Activated T-cell treated with anti-CD3 and anti-CD28 coated beads, Interleukin-2, amount 50 U/mL, for 4 hours (primary cell): ENCODE results near the gene RFX8. TPM values are rescaled to one million over a fixed set of nuclear protein-coding genes. Genes with fewer than 3 reads are reported as not detected.
A peak's percentile ranks its signal among the peaks of the same experiment; 100 is the strongest.
"Not testable (repeated sequence)": the region's sequence is repeated elsewhere in the genome, so short reads cannot be mapped to it uniquely, and the experiment has no call there.

Experiments
- ATAC-seq, 2 donors: fragments of 200-7000 bp; cut with Tn5 transposase; one replicate each; pipeline ENCODE4 v1.10.0; 2021
- DNase-seq: peaks from one replicate; pipeline ENCODE4 v3.0.0-alpha.2; 2020
- H3K27me3 Mint-ChIP-seq: one replicate; pipeline ENCODE4 v1.8.0; 2021; ENCODE audit warnings: low read depth, mixed read lengths
- H3K36me3 Mint-ChIP-seq: one replicate; pipeline ENCODE4 v1.8.0; 2022; ENCODE audit warnings: mixed read lengths; ENCODE audit not compliant: insufficient read depth
- H3K4me1 Mint-ChIP-seq: one replicate; pipeline ENCODE4 v1.8.0; 2021; ENCODE audit warnings: low read depth, mixed read lengths
- H3K4me3 Mint-ChIP-seq: one replicate; pipeline ENCODE4 v1.8.0; 2021; ENCODE audit warnings: mild to moderate bottlenecking, moderate library complexity, mixed read lengths
- H3K9me3 Mint-ChIP-seq: one replicate; pipeline ENCODE4 v1.8.0; 2021; ENCODE audit warnings: mixed read lengths
- total RNA-seq, 3 donors: library from RNA; stranded (reverse); gene quantifications; one replicate each; pipeline ENCODE4 v1.2.1, GENCODE V29; 2021

The RFX8 gene
- total RNA-seq, 3 donors from 2014 or later, result not detected

DNA sequence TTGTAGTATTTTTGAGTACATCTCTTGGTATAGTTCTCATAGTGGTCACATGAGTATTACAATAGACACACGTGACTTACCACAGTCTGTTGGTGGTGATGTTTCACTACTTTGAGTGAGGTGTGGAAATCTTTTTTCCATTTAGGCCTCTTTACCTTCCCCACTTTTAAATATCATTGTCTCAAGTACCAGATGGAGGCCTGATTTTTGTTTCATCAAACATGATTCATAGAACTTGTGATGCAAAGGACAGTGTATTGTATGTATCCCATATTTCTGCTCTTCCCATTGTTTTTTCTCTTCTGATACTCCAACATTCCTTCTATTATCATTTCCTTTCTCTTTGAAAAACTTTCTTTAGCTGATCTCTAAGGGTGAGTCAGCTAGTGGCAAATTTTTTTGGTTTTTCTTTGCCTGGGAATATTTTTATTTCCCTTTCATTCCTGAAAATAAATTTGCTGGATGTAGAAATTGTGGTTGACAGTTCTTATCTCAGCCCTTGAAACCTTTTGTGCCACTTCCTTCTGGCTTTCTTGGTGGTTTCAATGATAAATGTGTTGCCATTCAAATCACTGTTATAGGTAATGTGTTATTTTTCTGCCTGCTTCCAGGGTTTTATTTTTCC, 32.8 kb downstream of the RFX8 start:
- no peaks in the 10 kb centered on the region for H3K36me3 Mint-ChIP-seq
- ATAC-seq (peak in 1 of 2 donors; percentile 61), DNase-seq (no peak)
- no peaks in the 10 kb centered on the region for H3K27me3 Mint-ChIP-seq
- no peak overlapping the region for H3K4me3 Mint-ChIP-seq
- H3K9me3 Mint-ChIP-seq, result peaks cover 9% of the 10 kb centered on the region
- H3K4me1 Mint-ChIP-seq, result peaks cover 19% of the 10 kb centered on the region

DNA sequence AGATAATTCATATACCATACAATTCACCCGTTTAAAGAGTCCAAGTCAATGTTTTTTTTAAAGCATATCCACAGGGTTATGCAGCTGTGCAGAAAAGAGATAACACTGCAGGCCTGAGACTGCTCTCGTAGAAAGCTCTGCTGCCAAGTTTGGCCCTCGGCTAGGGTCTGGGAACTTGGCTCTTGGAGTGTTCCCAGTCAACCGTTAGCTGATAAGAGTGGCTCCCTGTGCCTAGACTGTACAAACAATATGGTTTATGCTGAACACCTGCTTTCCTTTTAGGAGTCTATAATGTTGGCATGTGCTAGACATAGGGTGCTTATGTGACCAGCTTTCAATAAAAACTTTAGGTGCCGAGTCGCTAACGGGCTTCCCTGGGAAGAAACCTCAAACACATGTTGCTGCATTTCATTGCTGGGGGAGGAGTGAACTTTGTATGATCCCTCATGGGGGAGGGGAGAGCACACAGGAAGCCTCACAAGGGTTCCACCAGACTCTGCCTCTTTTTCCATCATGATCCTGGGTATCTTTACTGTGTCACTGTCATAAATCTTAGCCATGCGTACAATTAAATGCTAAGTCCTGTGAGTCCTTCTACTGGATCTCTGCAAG, 34.7 kb downstream of the RFX8 start:
- H3K36me3 Mint-ChIP-seq, result no peaks in the 10 kb centered on the region
- ATAC-seq (no peak), DNase-seq (no peak)
- peaks cover 8% of the 10 kb centered on the region for H3K9me3 Mint-ChIP-seq
- H3K27me3 Mint-ChIP-seq, result no peaks in the 10 kb centered on the region
- H3K4me1 Mint-ChIP-seq, result peaks cover 12% of the 10 kb centered on the region
- H3K4me3 Mint-ChIP-seq, result no peak overlapping the region

DNA sequence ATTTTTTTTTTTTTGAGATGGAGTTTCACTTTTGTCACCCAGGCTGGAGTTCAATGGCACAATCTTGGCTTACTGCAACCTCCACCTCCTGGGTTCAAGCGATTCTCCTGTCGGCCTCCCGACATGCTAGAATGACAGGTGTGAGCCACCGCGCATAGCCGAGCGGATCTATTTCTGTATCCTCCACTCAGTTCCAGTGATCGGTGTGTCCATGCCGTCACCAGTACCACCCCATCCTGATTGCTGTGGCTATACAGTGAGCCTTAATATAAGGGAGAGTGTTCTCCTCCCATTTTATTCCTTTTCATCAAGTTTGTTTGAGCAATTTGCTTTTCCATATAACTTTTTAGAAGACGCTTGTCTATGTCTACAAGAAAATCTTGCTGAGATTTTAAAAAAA, 35.2 kb downstream of the RFX8 start:
- Mint-ChIP-seq H3K36me3 (no peaks in the 10 kb centered on the region), H3K9me3 (peaks cover 5% of the 10 kb centered on the region), H3K4me1 (peaks cover 12% of the 10 kb centered on the region), H3K27me3 (no peaks in the 10 kb centered on the region), H3K4me3 (no peak overlapping the region)
- ATAC-seq (no peak), DNase-seq (no peak)

DNA sequence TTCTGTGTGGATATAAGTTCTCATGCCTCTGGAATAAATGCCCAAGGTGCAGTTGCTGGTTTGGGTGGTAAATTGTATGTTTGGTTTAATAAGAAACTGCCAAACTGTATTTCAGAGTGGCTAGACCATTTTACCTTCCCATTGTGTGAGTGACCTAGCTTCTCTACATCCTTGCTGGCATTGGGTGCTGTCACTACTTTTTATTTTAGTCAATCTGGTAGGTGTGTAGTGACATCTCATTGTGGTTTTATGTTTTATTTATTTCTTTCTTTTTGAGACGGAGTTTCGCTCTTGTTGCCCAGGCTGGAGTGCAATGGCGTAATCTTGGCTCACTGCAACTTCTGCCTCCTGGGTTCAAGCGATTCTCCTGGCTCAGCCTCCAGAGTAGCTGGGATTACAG, 36.4 kb downstream of the RFX8 start:
- H3K4me3 Mint-ChIP-seq, H3K36me3 Mint-ChIP-seq, H3K9me3 Mint-ChIP-seq, DNase-seq, ATAC-seq, H3K27me3 Mint-ChIP-seq: not testable (repeated sequence)
- peaks cover 12% of the 10 kb centered on the region for H3K4me1 Mint-ChIP-seq

DNA sequence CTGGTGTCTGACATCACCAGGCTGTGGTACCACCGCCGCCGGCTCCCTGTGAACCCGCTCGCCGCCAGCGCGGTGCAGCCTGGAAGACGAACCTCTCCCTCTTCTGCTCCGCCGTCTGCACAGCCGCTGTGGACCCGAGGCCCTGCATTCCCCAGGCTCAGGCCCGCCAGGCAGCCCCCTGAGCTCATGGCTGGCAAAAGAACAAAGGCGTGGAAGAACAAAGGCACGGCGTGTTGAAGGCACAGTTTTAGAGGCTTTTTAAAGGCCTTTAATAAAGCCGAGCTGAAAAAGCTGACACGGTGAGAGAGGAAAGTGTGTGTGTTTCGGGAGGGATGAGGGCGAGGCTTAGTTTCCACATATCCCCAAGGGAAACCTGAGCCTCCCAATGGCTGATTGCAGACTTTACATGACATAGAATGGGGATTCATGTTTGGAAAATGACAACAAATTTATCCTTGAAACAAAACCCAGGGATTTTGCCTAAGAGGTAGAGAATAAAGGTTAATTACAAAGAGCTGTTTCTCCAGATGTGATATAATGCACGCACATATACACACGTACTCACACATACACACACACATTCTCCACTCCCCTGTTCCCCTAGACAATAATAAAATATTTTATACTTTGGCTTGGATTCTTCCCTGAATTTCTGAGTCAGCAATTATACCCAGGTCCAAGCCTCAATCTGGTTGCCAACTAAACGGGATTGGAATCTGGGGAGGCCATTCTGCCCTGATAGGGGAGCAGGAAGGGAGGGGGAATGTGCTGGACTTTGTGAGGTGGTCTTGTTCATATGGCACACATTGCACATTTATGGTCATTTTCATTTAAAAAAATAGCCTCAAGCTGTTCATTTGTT, 39.7 kb downstream of the RFX8 start:
- no peak for ATAC-seq
- Mint-ChIP-seq H3K9me3 (no peaks in the 10 kb centered on the region), H3K27me3 (no peaks in the 10 kb centered on the region), H3K4me1 (no peaks in the 10 kb centered on the region), H3K4me3 (no peak overlapping the region), H3K36me3 (no peaks in the 10 kb centered on the region)
- no peak for DNase-seq

DNA sequence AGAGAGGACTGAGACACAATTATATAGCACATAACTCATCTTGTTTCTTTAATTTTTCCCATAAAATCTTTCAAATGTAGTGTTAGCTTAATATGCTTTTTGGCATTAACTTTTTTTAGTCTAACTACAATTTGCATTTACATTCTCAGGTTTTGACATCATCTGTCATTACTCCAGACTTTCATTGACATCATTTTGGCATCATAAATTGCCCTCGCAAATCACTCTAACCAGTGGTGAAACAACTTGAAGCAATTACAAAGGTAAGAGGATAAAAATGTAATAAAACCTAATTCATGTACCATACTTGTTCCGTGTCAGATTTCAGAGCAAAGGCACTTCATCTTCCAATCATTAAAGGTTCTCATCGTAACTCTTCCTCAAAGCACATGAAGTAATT, 41.4 kb downstream of the RFX8 start:
- H3K9me3 Mint-ChIP-seq, result no peaks in the 10 kb centered on the region
- DNase-seq (no peak), ATAC-seq (no peak)
- no peaks in the 10 kb centered on the region for H3K27me3 Mint-ChIP-seq
- no peak overlapping the region for H3K4me3 Mint-ChIP-seq
- no peaks in the 10 kb centered on the region for H3K4me1 Mint-ChIP-seq
- H3K36me3 Mint-ChIP-seq, result no peaks in the 10 kb centered on the region

DNA sequence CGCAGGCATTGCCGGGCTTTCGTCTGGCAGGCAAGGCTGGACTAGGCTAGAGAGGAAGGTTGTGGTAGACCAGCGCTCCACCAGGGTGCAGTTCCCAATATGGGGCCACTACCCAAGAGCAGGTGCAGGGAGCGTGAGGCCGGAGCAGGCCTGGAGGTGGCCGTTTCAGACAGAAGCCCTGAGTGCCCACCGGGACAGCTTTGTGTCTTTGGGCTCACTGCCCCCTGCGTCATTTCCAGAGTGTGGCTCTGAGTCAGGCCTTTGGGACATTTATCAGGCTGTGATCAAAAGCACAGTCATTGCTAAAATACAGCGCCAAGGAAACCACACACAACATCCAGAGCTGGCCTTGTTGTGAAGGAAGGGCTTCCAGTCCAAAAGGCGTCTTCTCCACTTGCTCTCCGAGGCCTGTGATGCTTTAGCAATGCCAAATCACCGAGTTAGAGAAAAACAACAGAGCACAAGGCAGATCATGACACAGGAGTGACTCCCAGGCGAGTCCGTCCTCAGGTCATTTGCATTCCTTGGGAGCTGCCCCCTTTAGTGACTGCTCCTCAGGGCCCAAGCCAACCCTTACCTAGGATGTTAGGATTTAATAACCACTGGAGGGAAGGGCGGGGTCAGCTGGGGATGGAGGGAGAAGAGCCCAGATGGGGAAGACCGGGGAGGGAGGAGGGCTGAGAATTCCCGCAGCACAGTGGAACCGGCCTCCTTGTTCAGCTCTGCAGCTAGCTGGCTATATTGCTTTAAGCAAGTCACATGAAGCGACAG, 42.3 kb downstream of the RFX8 start:
- no peak for ATAC-seq
- no peaks in the 10 kb centered on the region for H3K9me3 Mint-ChIP-seq

DNA sequence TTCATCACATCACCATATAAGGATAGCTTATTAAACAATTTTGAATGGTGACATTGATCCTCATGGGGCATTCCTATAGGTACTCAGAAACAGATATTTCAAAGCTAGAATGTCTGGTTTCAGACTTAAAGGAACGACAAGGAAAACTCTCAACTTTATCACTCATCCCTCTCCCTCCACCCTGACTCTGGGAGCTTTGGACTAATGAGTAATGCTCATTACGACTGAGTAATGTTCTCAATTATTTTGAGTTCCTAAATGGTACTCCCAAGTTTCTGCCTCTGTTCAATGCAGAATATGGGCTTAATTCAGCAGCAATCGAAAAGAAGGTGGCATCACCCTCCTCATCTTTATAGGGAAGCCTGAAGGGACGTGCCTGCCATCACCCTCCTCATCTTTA, 43.4 kb downstream of the RFX8 start:
- Mint-ChIP-seq H3K4me3 (no peak overlapping the region), H3K9me3 (no peaks in the 10 kb centered on the region), H3K36me3 (no peaks in the 10 kb centered on the region), H3K27me3 (no peaks in the 10 kb centered on the region), H3K4me1 (no peaks in the 10 kb centered on the region)
- no peak for ATAC-seq
- no peak for DNase-seq

More for the DNA sequence above, 42.3 kb downstream of the RFX8 start:
- Mint-ChIP-seq H3K27me3 (no peaks in the 10 kb centered on the region), H3K36me3 (no peaks in the 10 kb centered on the region), H3K4me3 (no peak overlapping the region), H3K4me1 (no peaks in the 10 kb centered on the region)
- no peak for DNase-seq

DNA sequence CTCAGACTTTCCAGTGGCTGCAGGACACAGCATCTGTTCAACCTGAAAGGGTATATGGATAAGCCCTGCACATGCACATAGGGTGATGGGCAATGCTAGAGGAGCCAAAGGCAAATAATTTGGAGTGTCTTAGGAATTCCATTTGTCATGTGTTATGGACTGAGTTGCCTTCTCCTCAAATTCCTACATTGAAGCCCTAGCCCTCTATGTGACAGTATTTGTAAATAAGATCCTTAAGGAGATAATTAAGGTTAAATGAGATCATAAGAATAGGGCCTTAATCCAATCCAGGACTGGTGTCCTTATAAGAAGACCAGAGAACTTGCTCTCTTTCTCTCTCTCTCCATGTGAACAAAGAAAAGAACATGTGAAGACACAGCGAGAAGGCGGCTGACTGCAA, 44.8 kb downstream of the RFX8 start:
- Mint-ChIP-seq H3K27me3 (no peaks in the 10 kb centered on the region), H3K9me3 (no peaks in the 10 kb centered on the region), H3K4me1 (no peaks in the 10 kb centered on the region), H3K36me3 (no peaks in the 10 kb centered on the region), H3K4me3 (no peak overlapping the region)
- no peak for ATAC-seq
- DNase-seq, result no peak

DNA sequence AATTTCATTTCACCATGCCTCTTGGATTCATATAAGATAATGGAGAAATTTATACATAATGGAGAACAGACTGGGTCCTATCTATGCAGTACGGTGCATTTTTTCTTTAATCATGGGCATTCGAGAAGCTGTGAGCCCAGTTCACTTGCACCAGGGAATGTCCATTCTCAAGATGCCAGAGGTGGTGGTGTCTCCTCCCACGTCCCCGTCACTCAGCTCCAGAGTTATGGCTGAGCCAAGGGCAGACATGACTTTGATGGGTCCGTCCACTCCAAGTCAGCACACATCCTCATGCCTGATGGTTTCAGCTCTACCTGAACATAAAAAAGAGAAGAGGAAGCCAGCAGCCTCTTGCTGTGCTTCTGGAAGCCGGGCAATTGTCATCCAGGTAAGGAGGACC, 45.5 kb downstream of the RFX8 start:
- Mint-ChIP-seq H3K36me3 (no peaks in the 10 kb centered on the region), H3K27me3 (no peaks in the 10 kb centered on the region), H3K4me3 (no peak overlapping the region), H3K4me1 (no peaks in the 10 kb centered on the region), H3K9me3 (no peaks in the 10 kb centered on the region)
- ATAC-seq (no peak), DNase-seq (no peak)

DNA sequence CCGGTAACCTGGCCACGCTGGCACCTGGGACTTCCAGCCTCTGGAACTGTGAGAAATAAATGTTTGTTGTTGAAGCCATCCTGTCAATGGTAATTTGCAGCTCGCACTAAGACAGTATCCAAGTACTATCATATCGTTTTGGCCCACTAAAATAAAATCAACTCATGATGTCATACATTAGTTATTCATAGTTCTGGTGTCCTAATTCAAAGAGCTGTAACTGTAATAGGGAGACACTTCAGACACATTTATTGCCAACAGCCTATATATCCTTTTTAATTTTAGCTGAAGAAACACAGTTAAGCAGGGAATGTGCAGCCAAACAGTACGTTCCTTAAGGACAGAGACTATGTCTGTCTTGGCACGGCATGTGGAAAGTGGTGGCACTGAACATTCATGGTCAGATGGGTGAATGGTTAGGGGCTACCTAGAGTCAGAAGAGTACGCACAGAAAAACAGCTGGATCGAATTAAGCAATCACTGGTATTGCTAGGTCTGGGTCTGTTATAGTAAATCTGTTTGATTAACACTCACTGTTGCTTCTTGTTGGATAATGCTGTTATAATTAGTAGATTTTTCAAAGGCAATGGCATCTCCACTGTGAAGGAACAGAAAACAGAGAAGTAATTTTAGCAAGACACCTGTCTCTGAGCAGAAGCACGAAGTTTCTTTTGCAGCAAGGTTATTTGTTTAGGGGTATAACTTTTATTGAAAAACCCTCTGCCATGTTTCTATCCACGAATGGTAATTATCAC, 46.3 kb downstream of the RFX8 start:
- Mint-ChIP-seq H3K9me3 (no peaks in the 10 kb centered on the region), H3K27me3 (no peaks in the 10 kb centered on the region), H3K4me3 (no peak overlapping the region)

DNA sequence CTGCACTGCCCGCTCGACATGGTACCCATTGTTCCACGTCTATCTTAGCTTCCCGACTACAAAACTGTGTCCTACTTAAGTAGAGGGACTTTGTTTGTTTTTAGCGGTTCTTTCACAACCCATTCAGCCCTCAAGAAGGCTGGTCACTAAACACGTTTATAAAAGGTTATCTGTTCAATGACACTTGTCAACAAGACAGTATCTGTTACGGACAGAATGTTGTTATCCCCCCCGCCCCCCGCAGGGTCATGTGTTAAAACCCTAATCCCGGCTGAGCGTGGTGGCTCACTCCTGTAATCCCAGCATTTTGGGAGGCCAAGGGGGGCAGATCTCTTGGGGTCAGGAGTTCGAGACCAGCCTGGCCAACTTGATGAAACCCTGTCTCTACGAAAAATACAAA, 47.2 kb downstream of the RFX8 start:
- Mint-ChIP-seq H3K4me3 (no peak overlapping the region), H3K27me3 (no peaks in the 10 kb centered on the region), H3K36me3 (no peaks in the 10 kb centered on the region), H3K9me3 (no peaks in the 10 kb centered on the region), H3K4me1 (no peaks in the 10 kb centered on the region)
- ATAC-seq (no peak), DNase-seq (no peak)

More for the DNA sequence above, 46.3 kb downstream of the RFX8 start:
- DNase-seq (no peak), ATAC-seq (no peak)
- Mint-ChIP-seq H3K4me1 (no peaks in the 10 kb centered on the region), H3K36me3 (no peaks in the 10 kb centered on the region)

DNA sequence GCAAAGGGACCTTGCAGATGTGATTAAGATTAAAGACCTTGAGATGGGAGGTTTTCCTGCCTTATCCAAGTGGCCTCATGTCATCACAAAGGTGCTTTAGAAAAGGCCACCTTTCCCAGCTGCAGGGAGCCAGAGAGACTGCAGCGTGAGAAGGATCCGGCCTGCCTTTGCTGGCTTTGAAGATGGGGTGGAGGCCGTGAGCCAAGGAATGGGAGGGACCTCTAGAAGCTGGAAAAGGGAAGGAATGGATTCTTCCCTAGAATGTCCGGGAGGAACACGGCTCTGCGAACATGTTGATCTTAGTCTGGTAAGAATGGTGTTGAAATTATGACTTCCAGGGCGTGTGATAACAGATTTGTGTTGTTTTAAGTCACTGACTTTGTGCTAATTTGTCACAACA, 47.7 kb downstream of the RFX8 start:
- Mint-ChIP-seq H3K36me3 (no peaks in the 10 kb centered on the region), H3K4me1 (no peaks in the 10 kb centered on the region), H3K9me3 (no peaks in the 10 kb centered on the region), H3K27me3 (no peaks in the 10 kb centered on the region), H3K4me3 (no peak overlapping the region)
- DNase-seq, result no peak
- no peak for ATAC-seq

DNA sequence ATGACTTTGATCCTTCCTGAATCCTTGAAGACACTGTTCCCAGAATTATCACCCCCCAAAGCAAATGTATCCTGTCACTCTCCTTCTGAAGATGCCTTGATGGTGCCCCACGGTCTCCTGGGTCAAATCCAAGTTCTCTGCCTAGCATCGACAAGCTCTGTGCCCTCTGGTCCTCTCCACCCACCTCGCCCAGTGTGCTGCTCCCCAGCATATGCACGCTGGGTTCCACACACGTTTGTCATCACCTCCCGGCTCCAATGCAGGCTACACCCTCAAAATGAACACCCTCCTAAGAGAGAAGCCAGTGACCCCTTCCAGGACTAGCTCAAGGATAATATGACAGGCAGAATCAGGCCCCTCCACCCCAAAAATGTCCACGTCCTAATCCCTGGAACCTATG, 48.1 kb downstream of the RFX8 start:
- no peak for DNase-seq
- Mint-ChIP-seq H3K4me1 (no peaks in the 10 kb centered on the region), H3K9me3 (no peaks in the 10 kb centered on the region), H3K27me3 (no peaks in the 10 kb centered on the region), H3K4me3 (no peak overlapping the region), H3K36me3 (no peaks in the 10 kb centered on the region)
- no peak for ATAC-seq
